Endothelial cell (in vitro differentiated cells): ENCODE data around the gene FAM98C. TPM values are rescaled to one million over a fixed set of nuclear protein-coding genes. Genes with fewer than 3 reads are reported as not detected.

Experiments
- DNase-seq: peaks from one replicate; pipeline ENCODE4 v3.0.0; 2021; ENCODE audit warnings: low spot score
- H3K27ac Mint-ChIP-seq: one replicate; pipeline ENCODE4 v1.8.0; 2021; ENCODE audit warnings: mixed read lengths, inconsistent platforms; ENCODE audit not compliant: unreplicated experiment
- H3K27me3 Mint-ChIP-seq: one replicate; pipeline ENCODE4 v1.8.0; 2021; ENCODE audit warnings: mild to moderate bottlenecking, moderate library complexity, mixed read lengths, inconsistent platforms; ENCODE audit not compliant: unreplicated experiment
- H3K36me3 Mint-ChIP-seq: one replicate; pipeline ENCODE4 v1.8.0; 2021; ENCODE audit warnings: mild to moderate bottlenecking, low read depth, mixed read lengths, inconsistent platforms; ENCODE audit not compliant: unreplicated experiment
- H3K4me1 Mint-ChIP-seq: one replicate; pipeline ENCODE4 v1.8.0; 2021; ENCODE audit warnings: mild to moderate bottlenecking, mixed read lengths, inconsistent platforms; ENCODE audit not compliant: unreplicated experiment
- H3K4me3 Mint-ChIP-seq: one replicate; pipeline ENCODE4 v1.8.0; 2021; ENCODE audit warnings: mild to moderate bottlenecking, mixed read lengths, inconsistent platforms; ENCODE audit not compliant: unreplicated experiment
- H3K9me3 Mint-ChIP-seq: one replicate; pipeline ENCODE4 v1.8.0; 2021; ENCODE audit warnings: mixed read lengths, inconsistent platforms; ENCODE audit not compliant: unreplicated experiment
- CTCF ChIP-seq: fragments of 200-600 bp; sonication (generic); IDR thresholded peaks from one replicate; pipeline ENCODE4 v1.5.0; 2021; ENCODE audit warnings: antibody characterized with exemption; ENCODE audit not compliant: unreplicated experiment
- total RNA-seq: library from RNA; stranded (reverse); fragmentation: NEBNext Ultra II Directional; extraction: Animal tissue kit (Norgen Biotek cat#: 25700); gene quantifications from one replicate; pipeline ENCODE4 v1.2.1, GENCODE V29; 2021; ENCODE audit not compliant: unreplicated experiment

The FAM98C gene
- total RNA-seq, 1 donor from 2014 or later = 10.6 TPM

- H3K4me3 Mint-ChIP-seq = no peak overlapping the region
- H3K36me3 Mint-ChIP-seq = peaks cover 14% of the 10 kb centered on the region
- H3K27me3 Mint-ChIP-seq = peaks cover 39% of the 10 kb centered on the region
- no peak for TF ChIP-seq CTCF
- no peak overlapping the region for H3K27ac Mint-ChIP-seq
- H3K4me1 Mint-ChIP-seq = peaks cover 15% of the 10 kb centered on the region
- no peak for DNase-seq
- H3K9me3 Mint-ChIP-seq = no peaks in the 10 kb centered on the region
Observed at GRCh38 chr19:38391911-38392464, 10.9 kb upstream of the FAM98C start.

GRCh38 chr19:38392707-38393308 lies 10.1 kb upstream of the FAM98C start:
- H3K9me3 Mint-ChIP-seq = no peaks in the 10 kb centered on the region
- peaks cover 39% of the 10 kb centered on the region for H3K27me3 Mint-ChIP-seq
- peaks cover 14% of the 10 kb centered on the region for H3K36me3 Mint-ChIP-seq
- H3K27ac Mint-ChIP-seq = no peak overlapping the region
- no peak overlapping the region for H3K4me3 Mint-ChIP-seq
- DNase-seq = no peak
- peaks cover 11% of the 10 kb centered on the region for H3K4me1 Mint-ChIP-seq
- no peak for TF ChIP-seq CTCF

GRCh38 chr19:38394488-38394887 lies 8.4 kb upstream of the FAM98C start:
- peak; percentile 65 for DNase-seq
- Mint-ChIP-seq H3K9me3 (no peaks in the 10 kb centered on the region), H3K36me3 (peaks cover 14% of the 10 kb centered on the region), H3K4me3 (no peak overlapping the region), H3K27me3 (peaks cover 37% of the 10 kb centered on the region), H3K27ac (no peak overlapping the region), H3K4me1 (peaks cover 10% of the 10 kb centered on the region)
- TF ChIP-seq CTCF = no peak

- H3K4me1 Mint-ChIP-seq = peaks cover 12% of the 10 kb centered on the region
- peaks cover 34% of the 10 kb centered on the region for H3K27me3 Mint-ChIP-seq
- H3K27ac Mint-ChIP-seq = no peak overlapping the region
- no peak for TF ChIP-seq CTCF
- no peak overlapping the region for H3K4me3 Mint-ChIP-seq
- no peaks in the 10 kb centered on the region for H3K9me3 Mint-ChIP-seq
- peaks cover 14% of the 10 kb centered on the region for H3K36me3 Mint-ChIP-seq
- DNase-seq = no peak
Observed at GRCh38 chr19:38395381-38396114, 7.3 kb upstream of the FAM98C start.

- peaks cover 6% of the 10 kb centered on the region for H3K36me3 Mint-ChIP-seq
- H3K27me3 Mint-ChIP-seq = peaks cover 38% of the 10 kb centered on the region
- peaks cover 19% of the 10 kb centered on the region for H3K4me1 Mint-ChIP-seq
- TF ChIP-seq CTCF = no peak
- no peak for DNase-seq
- H3K27ac Mint-ChIP-seq = no peak overlapping the region
- no peak overlapping the region for H3K4me3 Mint-ChIP-seq
- H3K9me3 Mint-ChIP-seq = no peaks in the 10 kb centered on the region
Observed at GRCh38 chr19:38399081-38399480, 3.8 kb upstream of the FAM98C start.
